HG02885 (cell line): ENCODE data around the gene EMSY.

Experiments
- ATAC-seq: cut with Tn5 transposase; IDR thresholded peaks from one replicate; pipeline ENCODE4 v1.9.1; 2021; ENCODE audit warnings: mild to moderate bottlenecking; ENCODE audit not compliant: unreplicated experiment, poor library complexity

The EMSY gene

DNA sequence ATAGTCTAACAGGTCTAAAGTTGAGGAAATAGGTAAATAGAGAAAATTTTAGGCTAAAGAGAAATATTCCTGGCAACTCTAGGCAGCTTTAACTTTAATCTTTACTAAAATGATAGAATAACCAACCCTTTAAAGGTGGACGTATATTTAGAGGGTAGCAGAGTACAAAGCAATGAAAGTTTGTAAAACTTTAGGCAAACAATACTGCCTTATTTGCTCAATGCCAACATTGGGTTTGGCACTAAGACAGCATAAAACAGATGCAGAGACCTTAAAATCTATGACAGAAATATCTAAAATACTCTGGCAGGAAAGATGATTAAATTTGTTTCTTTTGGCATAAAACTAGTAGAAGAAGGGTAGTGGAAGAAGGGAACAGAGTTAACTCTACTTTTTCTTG lies 70.7 kb downstream of the EMSY start:
- no peak for ATAC-seq

DNA sequence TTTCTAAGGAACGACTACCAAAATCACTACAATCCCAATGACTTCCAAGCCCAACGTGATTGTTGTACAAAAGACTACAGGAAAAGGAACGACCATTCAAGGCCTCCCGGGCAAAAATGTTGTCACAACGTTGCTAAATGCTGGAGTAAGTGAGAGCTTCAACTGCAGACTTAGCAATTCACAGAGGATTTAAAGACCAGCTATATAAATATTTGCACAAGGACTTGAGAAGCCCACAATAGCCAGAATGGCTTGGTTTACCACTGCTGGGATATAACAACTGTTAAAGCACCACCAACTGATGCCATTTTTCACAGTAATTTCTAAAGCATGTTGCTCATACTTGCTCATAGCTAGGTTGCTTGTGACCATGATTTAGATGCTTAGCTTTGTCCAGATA lies 78.3 kb downstream of the EMSY start:
- ATAC-seq: no peak

DNA sequence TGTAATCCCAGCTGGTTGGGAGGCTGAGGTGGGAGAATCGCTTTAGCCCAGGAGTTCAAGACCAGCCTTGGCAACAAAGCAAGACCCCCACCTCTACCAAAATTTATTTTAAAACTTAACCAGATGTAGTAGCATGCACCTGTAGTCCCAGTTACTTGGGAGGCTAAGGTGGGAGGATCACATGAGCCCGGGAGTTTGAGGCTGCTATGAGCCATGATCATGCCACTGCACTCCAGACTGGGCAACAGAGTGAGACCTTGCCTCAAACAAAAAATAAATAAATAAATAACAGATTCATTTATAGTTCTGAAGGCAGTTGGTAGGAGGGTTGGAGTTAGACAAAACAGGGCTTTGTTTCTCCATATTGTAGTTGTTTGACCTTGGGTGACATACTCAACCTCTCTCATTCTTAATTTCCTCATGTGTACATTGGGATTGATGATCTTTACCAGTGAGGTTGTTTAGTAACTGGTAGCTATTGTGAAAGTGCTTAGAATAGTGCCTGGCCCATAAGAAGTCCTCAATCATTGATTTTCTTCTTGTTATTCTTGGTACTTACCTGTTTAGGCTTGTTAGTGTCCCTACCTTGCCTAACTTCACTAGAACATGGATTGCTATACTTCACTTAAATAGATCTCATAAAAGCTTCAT lies 79.1 kb downstream of the EMSY start:
- ATAC-seq: no peak

DNA sequence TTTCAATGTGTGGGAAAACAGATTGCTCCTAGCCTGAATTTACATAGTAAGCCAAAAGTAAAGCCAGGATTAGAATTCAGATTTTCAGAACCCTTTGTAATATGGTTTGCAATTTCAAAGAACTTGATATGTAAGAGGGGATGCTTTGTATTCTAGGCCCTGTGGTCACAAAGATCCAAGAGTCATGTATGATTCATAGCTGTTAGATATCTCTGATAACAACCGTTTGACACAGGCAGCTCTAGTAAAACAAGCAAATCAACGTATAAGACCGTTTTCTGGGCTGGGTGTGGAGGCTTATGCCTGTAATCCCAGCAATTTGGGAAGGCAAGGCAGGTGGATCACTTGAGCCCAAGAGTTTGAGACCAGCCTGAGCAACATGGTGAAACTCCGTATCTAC lies 79.6 kb downstream of the EMSY start:
- ATAC-seq: no peak

DNA sequence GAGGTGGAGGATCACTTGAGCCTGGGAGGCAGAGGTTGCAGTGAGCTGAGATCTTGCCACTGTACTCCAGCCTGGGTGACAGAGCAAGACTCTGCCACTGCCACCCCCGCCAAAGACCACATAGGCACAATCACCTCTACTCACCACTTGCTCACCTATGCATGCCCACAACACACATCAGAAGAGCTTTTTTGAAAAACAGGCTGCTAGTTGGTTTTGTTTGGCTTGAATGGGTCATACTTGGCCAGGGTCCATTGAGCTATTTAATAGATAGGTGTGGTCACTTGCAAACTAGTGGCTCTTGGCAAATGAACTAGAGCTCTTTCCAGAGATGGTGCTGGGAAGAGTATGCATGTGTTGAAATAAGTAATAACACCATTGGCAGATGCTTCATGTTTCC lies 80.1 kb downstream of the EMSY start:
- ATAC-seq: no peak

DNA sequence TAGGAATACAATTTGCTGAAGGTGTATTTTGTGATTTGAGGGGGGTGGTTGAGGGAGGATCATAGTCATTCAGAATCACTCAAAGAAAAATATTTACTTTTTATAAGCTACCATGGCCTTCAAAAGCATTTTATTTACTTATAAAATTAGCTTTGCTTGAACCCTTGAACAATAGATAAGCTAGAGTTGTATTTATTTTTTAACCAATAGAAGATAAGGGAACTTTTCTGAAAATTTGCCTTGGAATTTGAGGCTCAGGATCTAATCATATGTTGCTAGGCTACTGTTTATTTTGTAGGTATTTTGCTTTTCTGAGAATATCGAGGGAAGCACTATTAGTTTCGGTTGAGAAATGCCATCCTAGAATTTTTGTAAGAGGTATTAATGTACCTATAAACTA lies 82.1 kb downstream of the EMSY start:
- ATAC-seq: no peak

DNA sequence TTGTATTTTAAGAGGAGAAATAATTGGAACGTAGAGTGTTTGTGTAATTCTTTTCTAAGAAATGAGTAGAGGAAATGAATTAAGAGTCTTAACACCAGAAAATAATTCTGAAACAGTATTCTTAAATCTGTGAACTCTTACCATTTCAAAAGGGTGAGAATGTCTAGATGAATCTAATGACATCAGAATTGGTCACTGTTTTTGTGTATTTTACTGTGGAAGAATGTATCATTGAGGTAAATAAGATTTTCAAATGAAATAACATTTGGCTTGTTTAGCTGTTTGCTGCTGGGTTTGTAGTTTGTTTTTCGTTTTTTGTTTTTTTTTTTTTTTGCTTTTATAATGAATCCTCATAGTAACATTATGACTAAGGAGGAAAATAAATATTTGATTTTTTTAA lies 97.6 kb downstream of the EMSY start:
- ATAC-seq: no peak

DNA sequence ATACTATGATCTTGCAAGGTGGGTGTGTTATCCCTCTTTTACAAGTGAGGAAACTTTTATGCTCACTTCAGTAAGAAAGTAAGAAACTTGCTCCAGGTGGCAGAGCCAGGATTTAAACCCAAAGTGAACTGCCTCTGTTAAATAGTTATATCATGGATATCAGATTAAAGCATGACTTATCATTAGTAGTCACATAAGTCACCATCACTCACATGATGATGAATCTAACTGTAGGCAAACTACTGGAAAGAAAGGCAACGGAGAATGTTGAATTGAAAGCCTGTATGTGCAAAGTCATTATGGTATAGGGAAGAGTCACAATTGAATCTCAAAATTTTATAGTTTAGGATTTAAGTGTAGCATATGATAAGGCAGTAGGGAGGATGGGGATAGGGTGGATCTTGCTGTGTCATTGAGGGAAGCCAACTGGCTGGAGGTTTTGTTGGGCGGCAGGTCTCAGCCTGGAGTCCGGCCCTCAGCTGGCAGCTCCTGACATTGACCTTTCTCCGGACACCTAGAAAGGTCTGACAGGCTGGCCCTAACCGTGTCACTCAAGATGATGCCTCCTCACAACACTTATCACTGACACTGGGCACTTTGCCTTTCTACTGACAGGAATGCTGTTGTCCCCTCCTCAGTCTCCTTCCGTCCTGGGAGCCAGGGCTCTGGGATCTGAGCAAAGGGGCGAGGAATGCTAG lies 98.3 kb downstream of the EMSY start:
- ATAC-seq: no peak

DNA sequence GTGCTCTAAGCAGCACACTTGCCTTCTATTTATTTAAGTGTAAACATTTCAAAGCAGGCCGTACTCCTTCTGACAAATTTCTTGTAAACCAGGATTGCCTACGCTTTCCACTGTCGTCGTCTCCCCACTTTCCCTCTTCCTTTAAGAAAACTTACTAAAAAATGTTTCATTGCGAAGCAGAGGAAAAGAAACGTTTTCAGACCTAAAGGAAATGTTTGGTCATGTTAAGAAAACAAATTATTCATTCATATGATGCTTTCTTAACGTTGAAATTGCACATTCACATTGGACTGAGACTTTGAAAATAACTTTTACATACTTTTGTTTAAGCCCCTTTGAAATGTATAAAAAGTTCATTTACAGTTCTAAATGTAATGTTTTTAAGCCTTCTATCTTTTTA lies 106.0 kb downstream of the EMSY start:
- no peak for ATAC-seq

DNA sequence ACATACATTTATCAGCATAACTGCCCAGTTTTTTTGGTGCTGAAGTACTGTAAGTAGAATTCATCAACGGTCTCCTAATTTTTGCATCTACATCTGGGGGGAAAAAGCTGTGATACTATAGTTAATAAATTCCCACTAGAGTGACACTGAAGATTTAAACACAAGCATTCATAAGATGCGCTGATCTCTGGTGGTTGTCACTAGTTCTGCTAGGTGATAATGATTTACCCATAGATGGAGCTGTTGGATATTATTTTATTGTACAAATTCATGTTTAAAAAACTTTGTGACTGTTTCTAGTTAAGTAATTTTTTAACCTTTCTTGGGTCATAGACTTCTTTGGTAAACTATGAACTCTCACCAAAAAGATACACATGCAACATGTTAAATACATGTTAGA lies 106.6 kb downstream of the EMSY start:
- no peak for ATAC-seq

DNA sequence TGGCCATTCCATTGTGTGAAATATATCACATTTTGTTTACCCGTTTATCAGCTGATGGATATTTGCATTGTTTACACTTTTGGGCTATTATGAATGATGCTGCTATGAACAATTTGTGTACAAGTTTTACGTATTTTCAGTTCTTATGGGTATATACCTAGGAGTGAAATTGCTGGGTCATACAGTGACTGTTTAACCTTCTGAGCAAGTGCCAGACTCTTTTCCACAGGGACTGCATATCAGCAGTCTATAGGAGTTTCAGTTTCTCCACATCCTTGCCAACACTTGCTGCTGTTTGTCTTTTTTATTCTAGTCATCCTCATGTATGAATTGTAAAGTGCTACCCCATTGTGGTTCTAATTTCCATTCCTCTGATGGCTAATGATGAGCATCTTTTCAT lies 108.2 kb downstream of the EMSY start:
- no peak for ATAC-seq

DNA sequence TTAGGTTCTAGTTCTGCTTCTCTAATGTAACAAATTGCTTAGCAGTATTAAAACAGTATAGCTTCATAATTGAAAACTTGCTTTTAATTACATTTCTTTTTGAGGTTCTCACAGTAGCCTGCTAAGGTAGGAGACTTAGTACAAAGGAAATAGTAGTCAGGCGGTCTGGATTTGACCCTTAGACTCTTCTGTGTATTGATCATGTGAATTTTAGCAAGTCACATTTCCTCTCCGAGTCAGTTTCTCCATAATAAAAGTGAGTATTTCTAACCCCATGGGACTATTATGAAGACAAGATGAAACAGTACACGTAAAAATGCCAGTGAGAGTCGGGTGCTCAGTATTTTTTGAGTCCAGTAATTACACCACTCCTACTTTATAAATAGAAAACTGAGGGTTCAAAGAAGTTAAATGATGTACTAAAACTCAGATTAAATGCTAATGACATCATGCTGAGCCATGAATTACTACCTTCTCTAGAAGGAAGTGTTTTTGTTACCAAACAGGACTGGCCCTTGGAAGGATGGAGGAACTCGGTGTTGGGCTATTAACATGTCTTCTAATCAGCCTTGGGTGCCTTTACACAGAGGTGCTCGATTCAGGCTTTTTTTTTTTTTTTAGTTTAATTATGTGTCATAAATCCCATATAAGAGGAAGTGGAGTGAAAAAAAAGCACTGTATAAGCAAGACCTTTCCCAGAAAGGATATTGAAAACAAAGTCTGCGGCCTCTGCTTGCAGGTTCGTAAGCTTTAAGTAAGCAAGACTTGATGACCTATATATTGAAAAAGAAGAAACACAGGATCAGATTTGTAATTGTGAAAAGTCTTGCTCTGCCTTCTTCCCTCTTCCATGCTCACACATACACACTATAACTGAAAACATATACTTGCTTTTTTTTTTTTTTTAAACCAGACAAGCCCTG lies 109.0 kb downstream of the EMSY start:
- ATAC-seq: no peak

DNA sequence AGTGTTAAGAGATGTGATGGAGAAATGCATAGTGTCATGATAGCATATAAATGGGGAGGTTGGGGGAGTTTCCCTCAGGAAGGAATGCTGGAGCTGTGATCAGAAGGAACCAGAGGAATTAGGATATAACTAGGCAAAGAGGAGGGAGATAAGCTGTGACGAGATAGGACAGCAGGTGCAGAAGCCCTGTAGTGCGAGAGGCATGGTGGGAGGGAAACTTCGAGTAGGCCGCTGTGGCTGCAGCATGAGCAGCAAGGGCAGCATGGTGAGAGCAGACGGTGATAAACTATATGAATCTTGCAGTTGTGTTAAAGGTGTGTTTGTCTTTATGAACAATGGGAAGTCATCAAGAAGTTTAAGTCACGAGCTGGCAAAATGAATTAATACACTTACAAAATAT lies 109.9 kb downstream of the EMSY start:
- no peak for ATAC-seq

DNA sequence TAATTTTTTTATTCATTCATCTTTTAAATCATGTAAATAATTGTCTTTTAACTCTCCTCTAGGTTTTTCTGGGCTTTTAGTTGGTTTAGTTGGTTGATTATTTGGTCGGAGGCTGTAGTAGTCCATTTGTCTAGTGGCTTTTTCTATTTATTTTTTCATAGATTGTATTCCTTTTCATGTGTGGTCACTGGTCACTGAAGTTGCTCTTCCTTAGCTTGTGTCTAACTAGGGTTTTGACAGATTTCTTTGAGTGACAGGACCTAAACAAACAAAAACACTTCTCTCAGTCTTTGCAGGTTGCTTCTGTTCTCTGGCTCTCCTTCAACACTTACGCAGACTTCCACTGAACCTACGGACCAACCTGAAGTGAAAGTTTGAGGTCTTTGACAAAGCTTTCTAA lies 112.6 kb downstream of the EMSY start:
- no peak for ATAC-seq

DNA sequence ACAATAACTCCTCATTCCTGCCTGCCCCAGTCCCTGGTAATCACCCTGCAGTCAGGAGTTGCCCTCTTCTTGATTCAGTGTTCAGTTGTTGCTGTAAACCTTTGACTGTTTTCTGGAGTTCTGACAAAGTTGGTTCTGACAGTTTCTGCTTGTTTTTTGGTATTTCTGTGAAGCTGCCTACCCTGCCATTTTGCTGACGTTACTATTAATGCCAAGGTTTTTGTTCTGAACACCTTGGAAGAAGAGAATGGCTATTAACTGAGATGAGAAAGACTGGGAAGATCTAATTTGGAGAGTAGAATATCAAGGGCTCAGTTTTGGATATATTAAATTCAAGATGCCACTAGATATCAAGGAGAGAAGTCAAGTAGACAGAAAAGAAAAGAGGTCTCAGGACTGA lies 113.7 kb downstream of the EMSY start:
- ATAC-seq: no peak

DNA sequence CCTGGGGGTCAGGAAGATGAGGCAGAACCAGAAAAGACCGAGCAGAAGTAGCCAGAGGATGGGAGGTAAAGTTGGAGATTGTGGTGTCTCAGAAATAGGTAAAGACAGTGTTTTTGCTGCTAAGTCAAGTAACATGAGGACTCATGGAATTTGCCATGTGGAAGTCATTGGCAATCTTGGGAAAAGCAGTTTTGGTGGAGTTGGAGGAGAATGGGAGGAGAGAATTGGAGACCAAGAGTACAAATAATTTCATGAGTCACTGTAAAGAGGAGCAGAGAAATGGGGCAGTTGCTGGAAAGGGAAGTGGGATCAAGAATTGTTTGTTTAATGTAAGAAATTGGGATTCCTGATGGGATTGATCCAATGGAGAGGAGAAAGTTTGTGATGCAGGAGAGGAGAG lies 114.1 kb downstream of the EMSY start:
- no peak for ATAC-seq

DNA sequence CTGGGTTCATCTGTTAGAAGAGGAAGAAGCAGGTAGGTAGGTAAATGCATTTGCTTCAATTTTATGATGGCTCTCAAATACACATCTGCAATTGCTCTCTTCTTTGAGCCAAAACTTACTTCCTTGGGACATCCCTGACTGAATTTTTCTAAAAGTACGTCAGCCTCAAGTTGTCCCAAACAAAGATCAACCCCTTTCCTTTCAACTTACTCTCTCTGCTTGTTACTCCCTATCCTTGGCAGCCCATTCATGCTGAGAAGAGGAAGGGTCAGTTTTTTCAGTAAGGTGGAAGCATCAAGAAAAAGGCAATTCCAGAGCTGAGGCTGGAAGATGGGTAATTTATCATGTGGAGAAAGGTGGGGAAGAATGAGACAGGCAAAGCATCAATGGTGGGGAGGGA lies 114.5 kb downstream of the EMSY start:
- no peak for ATAC-seq

DNA sequence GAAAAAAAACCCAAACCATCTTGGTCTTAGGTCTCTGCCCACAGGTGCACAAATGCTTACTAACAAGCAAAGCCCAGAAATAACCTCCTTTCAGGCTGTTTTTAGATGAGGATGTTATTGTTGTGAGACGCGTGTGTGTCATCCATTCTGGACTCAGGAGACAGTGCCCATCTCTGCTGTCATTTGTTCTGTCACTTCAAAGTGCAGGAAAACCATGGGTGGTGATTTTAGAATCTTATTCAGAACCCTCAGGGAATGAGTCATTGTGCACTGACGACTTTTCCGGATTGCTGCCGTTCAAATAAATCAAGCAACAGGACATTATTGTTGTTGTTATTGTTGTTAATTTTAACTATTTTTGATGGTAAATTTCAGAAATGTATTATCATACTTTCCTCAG lies 115.4 kb downstream of the EMSY start:
- no peak for ATAC-seq

DNA sequence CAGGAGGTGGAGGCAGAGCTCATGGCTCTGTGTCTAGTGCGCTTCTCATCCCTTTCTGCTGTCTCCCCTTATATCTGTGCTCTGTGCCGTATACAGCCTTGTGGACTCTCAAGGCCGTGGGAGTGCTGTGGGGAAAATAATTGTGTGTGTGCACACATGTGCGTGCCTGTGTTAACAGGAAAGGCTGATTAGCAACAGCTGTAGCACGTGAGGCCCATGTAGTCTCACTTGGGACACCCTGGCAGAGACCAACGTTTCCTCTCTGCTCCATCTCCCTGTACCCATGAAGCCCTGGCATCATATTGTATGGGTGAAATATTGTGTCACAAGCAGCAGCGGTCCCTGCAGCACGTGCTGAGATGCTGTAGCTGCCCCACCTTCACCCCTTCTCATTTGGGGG lies 116.4 kb downstream of the EMSY start:
- no peak for ATAC-seq

DNA sequence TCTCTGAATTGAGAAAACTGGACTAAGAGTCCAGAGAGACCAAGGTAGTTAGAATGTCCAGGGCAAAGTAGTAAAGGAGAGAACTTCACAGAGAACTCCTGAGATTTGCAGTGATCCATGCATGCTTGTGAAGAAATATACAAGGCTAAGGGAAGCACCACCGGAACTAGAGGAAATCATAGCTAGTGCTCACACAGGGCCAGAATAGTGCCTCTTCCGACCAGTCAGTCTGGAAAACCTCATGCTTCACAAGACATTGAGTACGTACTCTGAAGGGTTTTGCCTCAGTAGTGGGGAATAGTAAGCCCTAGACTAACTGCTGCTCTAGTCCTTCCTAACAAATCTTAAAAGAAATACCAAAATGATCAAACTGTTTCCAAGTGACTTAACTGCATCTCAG lies 117.7 kb downstream of the EMSY start:
- no peak for ATAC-seq

DNA sequence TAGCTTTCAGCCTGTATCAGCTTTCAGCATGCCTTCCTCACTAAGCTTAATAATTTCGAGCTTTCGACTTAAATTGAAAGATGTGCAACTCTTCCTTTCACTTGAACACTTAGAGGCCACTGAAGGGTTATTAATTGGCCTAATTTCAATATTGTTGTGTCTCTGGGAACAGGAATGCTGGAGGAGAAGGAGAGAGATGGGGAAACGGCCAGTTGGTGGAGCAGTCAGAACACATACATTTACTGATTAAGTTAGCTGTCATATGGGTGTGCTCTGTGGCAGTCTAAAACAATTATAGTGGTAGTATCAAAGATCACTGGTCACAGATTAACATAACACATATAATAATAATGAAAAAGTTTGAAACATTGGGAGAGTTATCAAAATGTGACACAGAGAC lies 119.5 kb downstream of the EMSY start:
- no peak for ATAC-seq
